ENCODE data around the gene GNG7.

GNG7 gene

DNA sequence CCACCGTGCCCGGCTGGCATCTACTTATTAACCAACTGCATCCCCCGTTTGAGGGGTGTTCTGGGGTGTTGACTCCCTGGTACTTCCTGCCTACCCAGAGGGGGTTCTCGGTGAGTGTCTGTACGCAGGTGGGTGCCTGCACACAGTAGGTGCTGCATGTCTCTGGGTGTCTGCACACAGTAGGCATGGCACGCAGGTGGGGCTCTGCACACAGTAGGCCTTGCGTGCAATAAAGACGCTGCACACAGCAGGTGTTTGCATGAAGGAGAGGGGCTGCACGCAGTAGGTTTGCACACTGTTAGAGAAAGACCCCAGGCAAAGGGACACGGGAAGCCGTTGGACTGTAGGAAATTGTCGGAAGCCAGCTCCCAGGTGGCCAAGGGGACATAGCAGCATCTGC is 215.4 kb downstream of the GNG7 start:
- no peak overlapping the region for H3K4me3 ChIP-seq (ENCODE audit: low read depth in 1 of 2, low read length in 2 of 2)
- no peaks in the 10 kb centered on the region for H3K36me3 ChIP-seq (ENCODE audit: insufficient read depth, low read length)
- no peaks in the 10 kb centered on the region for H3K4me1 ChIP-seq (ENCODE audit: insufficient read depth, low read length)
- H3K9ac ChIP-seq (ENCODE audit: low read depth, low read length), result no peak overlapping the region
- H3K27ac ChIP-seq (ENCODE audit: low read length), result no peak overlapping the region
- H3K4me2 ChIP-seq (ENCODE audit: insufficient read depth, low read length), result no peak overlapping the region
- H4K20me1 ChIP-seq (ENCODE audit: insufficient read depth, low read length), result no peaks in the 10 kb centered on the region
- DNase-seq (no peak), ATAC-seq (ENCODE audit: insufficient read depth, low read depth) (no peak)
- no peaks in the 10 kb centered on the region for H3K27me3 ChIP-seq (ENCODE audit: insufficient read depth, low read length, poor library complexity)
- no peak overlapping the region for H2AFZ ChIP-seq (ENCODE audit: low read depth, low read length)
- H3K79me2 ChIP-seq (ENCODE audit: insufficient read depth, low read length), result no peaks in the 10 kb centered on the region
- no peak for TF ChIP-seq EZH2 (IDR thresholded peaks at IDR 0.05; ENCODE audit: borderline replicate concordance, low read depth, low read length, severe bottlenecking)
- TF ChIP-seq, protein P1, sequence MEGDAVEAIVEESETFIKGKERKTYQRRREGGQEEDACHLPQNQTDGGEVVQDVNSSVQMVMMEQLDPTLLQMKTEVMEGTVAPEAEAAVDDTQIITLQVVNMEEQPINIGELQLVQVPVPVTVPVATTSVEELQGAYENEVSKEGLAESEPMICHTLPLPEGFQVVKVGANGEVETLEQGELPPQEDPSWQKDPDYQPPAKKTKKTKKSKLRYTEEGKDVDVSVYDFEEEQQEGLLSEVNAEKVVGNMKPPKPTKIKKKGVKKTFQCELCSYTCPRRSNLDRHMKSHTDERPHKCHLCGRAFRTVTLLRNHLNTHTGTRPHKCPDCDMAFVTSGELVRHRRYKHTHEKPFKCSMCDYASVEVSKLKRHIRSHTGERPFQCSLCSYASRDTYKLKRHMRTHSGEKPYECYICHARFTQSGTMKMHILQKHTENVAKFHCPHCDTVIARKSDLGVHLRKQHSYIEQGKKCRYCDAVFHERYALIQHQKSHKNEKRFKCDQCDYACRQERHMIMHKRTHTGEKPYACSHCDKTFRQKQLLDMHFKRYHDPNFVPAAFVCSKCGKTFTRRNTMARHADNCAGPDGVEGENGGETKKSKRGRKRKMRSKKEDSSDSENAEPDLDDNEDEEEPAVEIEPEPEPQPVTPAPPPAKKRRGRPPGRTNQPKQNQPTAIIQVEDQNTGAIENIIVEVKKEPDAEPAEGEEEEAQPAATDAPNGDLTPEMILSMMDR (IDR thresholded peaks at IDR 0.05; ENCODE audit: borderline replicate concordance, extremely low read depth, low read length, poor library complexity, severe bottlenecking), result no peak
- H3K9me3 ChIP-seq (ENCODE audit: insufficient read depth, low read length, severe bottlenecking), result no peaks in the 10 kb centered on the region

DNA sequence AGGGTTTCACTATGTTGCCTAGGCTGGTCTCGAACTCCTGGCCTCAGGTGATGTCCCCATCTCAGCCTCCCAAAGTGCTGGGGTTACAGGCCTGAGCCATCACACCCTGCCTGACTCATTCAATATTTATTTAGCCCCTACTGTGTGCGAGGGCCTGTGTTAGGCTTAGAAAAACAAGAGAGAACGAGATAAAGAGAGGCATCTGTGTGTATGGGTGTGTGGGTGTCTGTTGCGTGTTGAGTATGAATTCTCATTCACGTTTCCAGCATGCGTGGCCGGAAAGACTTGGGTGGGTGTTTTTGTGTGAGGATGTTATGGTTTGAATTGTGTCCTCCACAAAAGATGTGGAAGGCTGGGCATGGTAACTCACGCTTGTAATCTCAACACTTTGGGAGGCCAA is 217.1 kb downstream of the GNG7 start:
- Histone ChIP-seq H3K4me1 (ENCODE audit: insufficient read depth, low read length) (no peaks in the 10 kb centered on the region), H3K4me2 (ENCODE audit: insufficient read depth, low read length) (no peak overlapping the region), H4K20me1 (ENCODE audit: insufficient read depth, low read length) (no peaks in the 10 kb centered on the region), H3K36me3 (ENCODE audit: insufficient read depth, low read length) (no peaks in the 10 kb centered on the region), H2AFZ (ENCODE audit: low read depth, low read length) (no peak overlapping the region), H3K9ac (ENCODE audit: low read depth, low read length) (no peak overlapping the region), H3K27me3 (ENCODE audit: insufficient read depth, low read length, poor library complexity) (no peaks in the 10 kb centered on the region), H3K9me3 (ENCODE audit: insufficient read depth, low read length, severe bottlenecking) (no peaks in the 10 kb centered on the region), H3K79me2 (ENCODE audit: insufficient read depth, low read length) (no peaks in the 10 kb centered on the region), H3K27ac (ENCODE audit: low read length) (no peak overlapping the region), H3K4me3 (ENCODE audit: low read depth in 1 of 2, low read length in 2 of 2) (no peak overlapping the region)
- TF ChIP-seq, protein P1 (IDR thresholded peaks at IDR 0.05; ENCODE audit: borderline replicate concordance, extremely low read depth, low read length, poor library complexity, severe bottlenecking), result no peak
- ATAC-seq (ENCODE audit: insufficient read depth, low read depth) (no peak), DNase-seq (no peak)

GRCh38 chr19:2484178-2484937 is 218.1 kb downstream of the GNG7 start:
- no peak overlapping the region for H2AFZ ChIP-seq (ENCODE audit: low read depth, low read length)
- no peak overlapping the region for H3K4me3 ChIP-seq (ENCODE audit: low read depth in 1 of 2, low read length in 2 of 2)
- H3K9me3 ChIP-seq (ENCODE audit: insufficient read depth, low read length, severe bottlenecking), result no peaks in the 10 kb centered on the region
- H4K20me1 ChIP-seq (ENCODE audit: insufficient read depth, low read length), result no peaks in the 10 kb centered on the region
- H3K4me1 ChIP-seq (ENCODE audit: insufficient read depth, low read length), result peaks cover 1% of the 10 kb centered on the region
- H3K9ac ChIP-seq (ENCODE audit: low read depth, low read length), result no peak overlapping the region
- TF ChIP-seq, protein P1 (IDR thresholded peaks at IDR 0.05; ENCODE audit: borderline replicate concordance, extremely low read depth, low read length, poor library complexity, severe bottlenecking), result no peak
- TF ChIP-seq EZH2 (IDR thresholded peaks at IDR 0.05; ENCODE audit: borderline replicate concordance, low read depth, low read length, severe bottlenecking), result no peak
- H3K27me3 ChIP-seq (ENCODE audit: insufficient read depth, low read length, poor library complexity), result no peaks in the 10 kb centered on the region
- no peak overlapping the region for H3K4me2 ChIP-seq (ENCODE audit: insufficient read depth, low read length)
- DNase-seq, result no peak
- H3K79me2 ChIP-seq (ENCODE audit: insufficient read depth, low read length), result no peaks in the 10 kb centered on the region
- no peak for ATAC-seq (ENCODE audit: insufficient read depth, low read depth)
- H3K36me3 ChIP-seq (ENCODE audit: insufficient read depth, low read length), result no peaks in the 10 kb centered on the region
- H3K27ac ChIP-seq (ENCODE audit: low read length), result no peak overlapping the region
